Measurements from ENCODE around the gene LGMN. TPM values are rescaled to one million over a fixed set of nuclear protein-coding genes. Genes with fewer than 3 reads are reported as not detected.

Gene LGMN
- total and polyA plus RNA-seq, 2 of the 8 experiments (the other 6 are each of a cell fraction or from before 2014, with no cell fraction given) = 57.4 to 83.4 TPM

- H2AFZ ChIP-seq (ENCODE audit: low read length) = no peak overlapping the region
- H2BK15ac ChIP-seq (ENCODE audit: low read length) = no peak overlapping the region
- no peak overlapping the region for H2BK5ac ChIP-seq (ENCODE audit: low read depth, low read length)
- no peak overlapping the region for H3K23ac ChIP-seq (ENCODE audit: insufficient read length)
- H3K36me3 ChIP-seq (ENCODE audit: control insufficient read depth in 2 of 4, insufficient read depth in 4 of 4, low read length in 3 of 4) = no peaks in the 10 kb centered on the region
- no peaks in the 10 kb centered on the region for H4K20me1 ChIP-seq (replicated peaks in 1 of 2; ENCODE audit: control insufficient read depth in 1 of 2, insufficient read depth in 2 of 2, low read length in 2 of 2)
- H3K4me1 ChIP-seq (replicated peaks in 1 of 4; ENCODE audit: control insufficient read depth in 3 of 4, insufficient read depth in 4 of 4, low read length in 3 of 4) = peaks cover 0 to 5% (median 2%) of the 10 kb centered on the region in 4 experiments; a peak in 2 of 7 replicates
- DNase-seq (ENCODE audit: low read depth in 1 of 2, low spot score in 2 of 2) = no peak
- no peak overlapping the region for H3K4me2 ChIP-seq (ENCODE audit: insufficient read depth in 1 of 2, low read depth in 2 of 2, low read length in 2 of 2)
- CTCF ChIA-PET (ENCODE audit: partially characterized antibody) = interaction anchor here (0.6 to 1.4 kb wide), 11 partner anchors 7 to 67 kb away, joined by 3 to 6 read pairs (median 3); no protein-coding TSS in a partner anchor
- no peaks in the 10 kb centered on the region for H3K27me3 ChIP-seq (replicated peaks in 1 of 4; ENCODE audit: control insufficient read depth in 3 of 4, extremely low read depth in 1 of 4, insufficient read depth in 3 of 4, low read length in 3 of 4)
- no peak overlapping the region for H3K4ac ChIP-seq (replicated peaks; ENCODE audit: insufficient read length, low read depth, low read length)
- no peak overlapping the region for H2AK5ac ChIP-seq (ENCODE audit: low read depth, low read length)
- H2BK20ac ChIP-seq (ENCODE audit: low read length) = no peak overlapping the region
- no peak overlapping the region for H3K9ac ChIP-seq (replicated peaks in 1 of 4; ENCODE audit: extremely low read depth in 1 of 4, low read depth in 3 of 4, low read length in 3 of 4)
- no peak for FAIRE-seq
- no peak overlapping the region for H2BK12ac ChIP-seq (ENCODE audit: low read depth, low read length)
- H3K27ac ChIP-seq (ENCODE audit: low read depth, low read length) = no peak overlapping the region
- no peaks in the 10 kb centered on the region for H3K23me2 ChIP-seq (ENCODE audit: low read depth, low read length)
- no peaks in the 10 kb centered on the region for H3K9me3 ChIP-seq (ENCODE audit: insufficient read depth in 2 of 2, low read depth in 1 of 2, low read length in 1 of 2)
- TF ChIP-seq KDM4A (IDR thresholded peaks at IDR 0.05; ENCODE audit: low read depth, low read length, severe bottlenecking) (no peak), KDM5A (IDR thresholded peaks at IDR 0.05; ENCODE audit: low read length) (no peak), CTCF (IDR thresholded peaks at IDR 0.05; ENCODE audit: control extremely low read depth in 1 of 3, insufficient read depth in 1 of 3, low read depth in 1 of 3, low read length in 3 of 3) (peak; percentile 10 to 22 (median 15); a peak in 3 of 4 replicates), CTBP2 (IDR thresholded peaks at IDR 0.05; ENCODE audit: borderline replicate concordance, insufficient read depth, insufficient read length, low read length) (no peak)
- H4K91ac ChIP-seq (replicated peaks; ENCODE audit: insufficient read length, low read length) = no peak overlapping the region
- no peak overlapping the region for H2BK120ac ChIP-seq (replicated peaks; ENCODE audit: low read depth, low read length)
- H3K14ac ChIP-seq (ENCODE audit: insufficient read length) = no peak overlapping the region
- 85% methylated on average over 8 of the region's 8 CpGs; no CpG with 5 or more reads in 1 of the 2 experiments for WGBS, 2 experiments (ENCODE audit: extremely low coverage in 1 of 2, insufficient coverage in 1 of 2, insufficient read length in 1 of 2, insufficient replicate concordance in 2 of 2, low coverage in 1 of 2, low lambda C conversion rate in 2 of 2, missing lambda C conversion rate in 1 of 2)
- H3K56ac ChIP-seq (replicated peaks; ENCODE audit: insufficient read length, low read depth, low read length) = no peak overlapping the region
- no peak overlapping the region for H4K5ac ChIP-seq (ENCODE audit: insufficient read length, low read depth, low read length)
- no peak overlapping the region for H3K4me3 ChIP-seq (ENCODE audit: extremely low read depth in 1 of 4, insufficient read depth in 2 of 4, low read depth in 3 of 4, low read length in 4 of 4)
- no peaks in the 10 kb centered on the region for H3K79me2 ChIP-seq (ENCODE audit: control insufficient read depth in 1 of 2, insufficient read depth in 2 of 2, low read length in 2 of 2)
- H3K18ac ChIP-seq (ENCODE audit: extremely low read depth, low read length) = no peak overlapping the region; the same call in 1 of the 2 replicates
- no peaks in the 10 kb centered on the region for H3K79me1 ChIP-seq (ENCODE audit: low read depth, low read length)
- H4K8ac ChIP-seq (ENCODE audit: extremely low read depth, insufficient read depth, low read length) = no peak overlapping the region
- POLR2A ChIA-PET (ENCODE audit: partially characterized antibody) = no interaction called here
These were observed 91.9 kb downstream of the LGMN start for GRCh38 chr14:92656306-92657081.

All from H1 (cell line).